ENCODE data around the gene SAMD4B. TPM values are rescaled to one million over a fixed set of nuclear protein-coding genes. Genes with fewer than 3 reads are reported as not detected.

SAMD4B gene
- total and polyA plus RNA-seq, 2 experiments from 2014 or later = 104 to 172 TPM

- Histone ChIP-seq H3K79me2 (replicated peaks; ENCODE audit: insufficient read depth) (peaks cover 5% of the 10 kb centered on the region; the same call in 1 of the 2 replicates), H3K4me2 (peak overlapping the region; percentile 68; the same call in 1 of the 2 replicates), H3K4me1 (ENCODE audit: insufficient read depth) (peaks cover 7% of the 10 kb centered on the region), H3K9me2 (ENCODE audit: insufficient read depth) (no peaks in the 10 kb centered on the region), H3K4me3 (0 out of 2 replicates have a peak overlapping the region, but pooled peaks have one; percentile 38), H2AFZ (peak overlapping the region; percentile 83; the same call in 1 of the 2 replicates), H3K27me3 (ENCODE audit: insufficient read depth) (peaks cover 11% of the 10 kb centered on the region; the same call in 1 of the 2 replicates), H3K36me3 (ENCODE audit: insufficient read depth) (no peaks in the 10 kb centered on the region), H3K27ac (ENCODE audit: low read depth) (no peak overlapping the region), H4K20me1 (replicated peaks; ENCODE audit: insufficient read depth) (no peaks in the 10 kb centered on the region), H3F3A (replicated peaks; ENCODE audit: low read depth) (0 out of 2 replicates have a peak, but pooled peaks cover 2% of the 10 kb centered on the region)
- DNase-seq (ENCODE audit: low spot score) (peak; percentile 53), ATAC-seq (peak; percentile 51)
- peaks cover 4% of the 10 kb centered on the region; the same call in 1 of the 3 replicates for H3K9me3 Mint-ChIP-seq
- no peak for TF ChIP-seq EZH2phosphoT487 (IDR thresholded peaks at IDR 0.05; ENCODE audit: unreplicated experiment)
- no peak for TF ChIP-seq CREB1 (CRISPR knock-in tag; IDR thresholded peaks at IDR 0.05; ENCODE audit: low read depth)
- no peak for TF ChIP-seq NANOG (IDR thresholded peaks at IDR 0.05; ENCODE audit: borderline replicate concordance)
- no peak for TF ChIP-seq JUNB (IDR thresholded peaks at IDR 0.05; ENCODE audit: unreplicated experiment)
- TF ChIP-seq ZNF114 (CRISPR knock-in tag; IDR thresholded peaks at IDR 0.05) = no peak
- TF ChIP-seq ZNF331 (CRISPR knock-in tag; IDR thresholded peaks at IDR 0.05; ENCODE audit: low read depth) = no peak
- TF ChIP-seq CTCF (conservative IDR thresholded peaks at IDR 0.05; ENCODE audit: low read depth in 2 of 2) = no peak
- no peak for TF ChIP-seq STAT1 (IDR thresholded peaks at IDR 0.05; ENCODE audit: unreplicated experiment)
- no peak for TF ChIP-seq POLR2AphosphoS5 (IDR thresholded peaks at IDR 0.05; ENCODE audit: low read depth)
- TF ChIP-seq ETS1 (IDR thresholded peaks at IDR 0.05) = no peak
- TF ChIP-seq REST (IDR thresholded peaks at IDR 0.05; ENCODE audit: unreplicated experiment) = no peak
- no peak for TF ChIP-seq ZNF462 (CRISPR knock-in tag; IDR thresholded peaks at IDR 0.05)
- no peak for TF ChIP-seq EZH2 (IDR thresholded peaks at IDR 0.05; ENCODE audit: low read depth, unreplicated experiment)
- H3K27me3 Mint-ChIP-seq (ENCODE audit: insufficient read depth, low read depth, poor library complexity) = peaks cover 29% of the 10 kb centered on the region
- H3K4me3 Mint-ChIP-seq = peak overlapping the region; percentile 67
- H3K4me1 Mint-ChIP-seq = peaks cover 11% of the 10 kb centered on the region
- no peaks in the 10 kb centered on the region for H3K36me3 Mint-ChIP-seq (ENCODE audit: low read depth)
- no peak overlapping the region for H3K27ac Mint-ChIP-seq
These were observed 20.9 kb upstream of the SAMD4B start for GRCh38 chr19:39321117-39321831.

Measured in GM23338 (cell line).